Epithelial cell of esophagus (primary cell): ENCODE measurements around the gene EIF3A.

Source experiments
- DNase-seq: peaks from one replicate; pipeline ENCODE4 v3.0.0; 2010; ENCODE audit warnings: low read depth
- H3K4me3 ChIP-seq: 2 replicates; pipeline ENCODE4 v1.5.1; 2011; ENCODE audit warnings: mild to moderate bottlenecking, low read length, control low read depth
- TF ChIP-seq, protein P1 (sequence below): IDR thresholded peaks from 2 replicates; pipeline ENCODE4 v1.5.1; 2011; ENCODE audit warnings: low read depth, mild to moderate bottlenecking, low read length, control low read depth, inconsistent platforms; ENCODE audit not compliant: insufficient read depth; ENCODE audit errors: missing control alignments

EIF3A gene

GRCh38 chr10:119001717-119002500 lies 78.7 kb downstream of the EIF3A start:
- no peak overlapping the region for H3K4me3 ChIP-seq
- no peak for DNase-seq
- TF ChIP-seq, protein P1, sequence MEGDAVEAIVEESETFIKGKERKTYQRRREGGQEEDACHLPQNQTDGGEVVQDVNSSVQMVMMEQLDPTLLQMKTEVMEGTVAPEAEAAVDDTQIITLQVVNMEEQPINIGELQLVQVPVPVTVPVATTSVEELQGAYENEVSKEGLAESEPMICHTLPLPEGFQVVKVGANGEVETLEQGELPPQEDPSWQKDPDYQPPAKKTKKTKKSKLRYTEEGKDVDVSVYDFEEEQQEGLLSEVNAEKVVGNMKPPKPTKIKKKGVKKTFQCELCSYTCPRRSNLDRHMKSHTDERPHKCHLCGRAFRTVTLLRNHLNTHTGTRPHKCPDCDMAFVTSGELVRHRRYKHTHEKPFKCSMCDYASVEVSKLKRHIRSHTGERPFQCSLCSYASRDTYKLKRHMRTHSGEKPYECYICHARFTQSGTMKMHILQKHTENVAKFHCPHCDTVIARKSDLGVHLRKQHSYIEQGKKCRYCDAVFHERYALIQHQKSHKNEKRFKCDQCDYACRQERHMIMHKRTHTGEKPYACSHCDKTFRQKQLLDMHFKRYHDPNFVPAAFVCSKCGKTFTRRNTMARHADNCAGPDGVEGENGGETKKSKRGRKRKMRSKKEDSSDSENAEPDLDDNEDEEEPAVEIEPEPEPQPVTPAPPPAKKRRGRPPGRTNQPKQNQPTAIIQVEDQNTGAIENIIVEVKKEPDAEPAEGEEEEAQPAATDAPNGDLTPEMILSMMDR: no peak

DNA sequence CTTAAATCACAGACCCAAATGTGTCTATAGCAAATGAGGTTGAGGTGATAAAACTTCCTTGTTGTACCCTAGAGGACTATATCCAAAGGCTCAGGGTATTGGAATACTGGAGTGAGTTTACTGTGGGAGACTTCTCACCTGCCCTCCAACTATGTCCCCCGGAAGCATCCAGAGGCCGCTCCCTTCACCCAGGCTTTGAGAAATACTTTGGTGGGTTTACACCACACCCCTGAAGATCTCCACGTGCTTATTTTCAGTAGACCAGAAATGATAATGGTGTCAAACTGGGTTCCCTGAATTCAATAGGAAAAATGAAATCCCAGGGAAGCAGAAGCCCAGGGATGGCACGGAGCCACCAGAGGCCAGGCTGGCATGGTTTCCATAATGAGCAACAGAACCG lies 82.4 kb downstream of the EIF3A start:
- TF ChIP-seq, protein P1: no peak
- H3K4me3 ChIP-seq: no peak overlapping the region
- DNase-seq: no peak

GRCh38 chr10:118997379-118997778 lies 83.2 kb downstream of the EIF3A start:
- H3K4me3 ChIP-seq: no peak overlapping the region
- TF ChIP-seq, protein P1: no peak
- no peak for DNase-seq

- no peak for DNase-seq
- H3K4me3 ChIP-seq: no peak overlapping the region
- TF ChIP-seq, protein P1: no peak
These were observed 84.9 kb downstream of the EIF3A start for GRCh38 chr10:118995739-118996138.

DNA sequence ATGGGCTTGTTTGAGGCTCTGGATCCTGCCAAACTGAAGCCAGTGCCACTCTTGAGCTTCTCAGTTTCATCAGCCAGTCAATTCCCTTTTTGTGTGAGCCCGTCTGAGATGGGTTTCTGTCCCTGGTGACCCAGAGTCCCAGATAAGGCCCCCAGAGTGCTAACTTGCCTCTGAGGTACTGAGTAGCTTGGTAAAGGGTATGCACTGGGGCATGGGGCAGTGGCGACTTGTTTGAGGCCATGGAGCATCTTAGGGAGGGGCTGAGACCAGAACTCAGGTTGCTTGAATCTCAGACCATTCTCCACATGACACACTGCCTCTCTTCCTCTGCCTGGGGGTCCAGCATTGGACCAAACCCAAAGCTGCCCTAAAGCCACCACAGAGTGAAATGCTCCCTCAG lies 86.3 kb downstream of the EIF3A start:
- no peak overlapping the region for H3K4me3 ChIP-seq
- TF ChIP-seq, protein P1: no peak
- no peak for DNase-seq

DNA sequence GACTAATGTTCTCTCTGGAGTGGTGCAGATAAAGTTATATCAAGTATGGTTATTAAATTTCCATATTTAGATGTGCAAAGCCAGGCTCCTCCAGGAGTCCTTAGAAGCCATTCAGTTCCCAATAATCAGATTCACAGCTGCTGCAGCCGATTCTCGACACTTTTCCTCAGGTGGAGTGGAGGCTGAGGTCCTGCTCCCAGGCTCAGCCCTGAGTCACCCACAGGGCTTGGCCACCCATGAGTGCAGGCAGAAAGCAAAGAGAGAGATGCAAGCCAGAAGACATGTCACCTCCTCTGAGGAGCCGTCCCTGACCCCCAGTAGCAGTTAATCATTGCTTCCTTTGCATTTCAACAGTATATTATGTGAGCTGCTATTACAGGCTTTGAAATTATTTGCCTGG lies 87.4 kb downstream of the EIF3A start:
- H3K4me3 ChIP-seq: no peak overlapping the region
- TF ChIP-seq, protein P1: no peak
- DNase-seq: no peak

GRCh38 chr10:118992496-118992895 lies 88.1 kb downstream of the EIF3A start:
- H3K4me3 ChIP-seq: no peak overlapping the region
- DNase-seq: no peak
- TF ChIP-seq, protein P1: no peak
